ENCODE measurements around the gene PLA2G4F.
"Not testable (repeated sequence)": the region's sequence is repeated elsewhere in the genome, so short reads cannot be mapped to it uniquely, and the experiment has no call there.

Gene PLA2G4F

DNA sequence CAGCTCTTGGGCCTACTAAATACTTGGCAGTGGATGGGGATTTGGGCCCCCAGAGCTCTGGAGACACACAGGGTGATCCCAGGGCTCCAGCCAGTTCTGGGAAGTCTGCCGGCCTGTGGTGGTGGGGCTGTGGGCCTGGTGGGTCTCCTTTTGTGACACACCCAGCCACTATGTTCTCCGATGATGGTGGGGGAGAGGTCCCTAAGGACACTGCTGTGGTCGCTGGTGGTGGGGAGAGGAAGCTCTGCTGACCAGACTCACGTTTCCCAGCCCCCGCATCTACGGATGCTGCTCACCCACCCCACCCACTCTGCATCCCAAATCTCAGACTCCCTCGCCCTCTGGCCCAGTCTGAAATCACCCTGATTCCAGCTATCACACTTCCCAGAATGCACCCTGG lies 62.5 kb downstream of the PLA2G4F start:
- DNase-seq, result no peak

DNA sequence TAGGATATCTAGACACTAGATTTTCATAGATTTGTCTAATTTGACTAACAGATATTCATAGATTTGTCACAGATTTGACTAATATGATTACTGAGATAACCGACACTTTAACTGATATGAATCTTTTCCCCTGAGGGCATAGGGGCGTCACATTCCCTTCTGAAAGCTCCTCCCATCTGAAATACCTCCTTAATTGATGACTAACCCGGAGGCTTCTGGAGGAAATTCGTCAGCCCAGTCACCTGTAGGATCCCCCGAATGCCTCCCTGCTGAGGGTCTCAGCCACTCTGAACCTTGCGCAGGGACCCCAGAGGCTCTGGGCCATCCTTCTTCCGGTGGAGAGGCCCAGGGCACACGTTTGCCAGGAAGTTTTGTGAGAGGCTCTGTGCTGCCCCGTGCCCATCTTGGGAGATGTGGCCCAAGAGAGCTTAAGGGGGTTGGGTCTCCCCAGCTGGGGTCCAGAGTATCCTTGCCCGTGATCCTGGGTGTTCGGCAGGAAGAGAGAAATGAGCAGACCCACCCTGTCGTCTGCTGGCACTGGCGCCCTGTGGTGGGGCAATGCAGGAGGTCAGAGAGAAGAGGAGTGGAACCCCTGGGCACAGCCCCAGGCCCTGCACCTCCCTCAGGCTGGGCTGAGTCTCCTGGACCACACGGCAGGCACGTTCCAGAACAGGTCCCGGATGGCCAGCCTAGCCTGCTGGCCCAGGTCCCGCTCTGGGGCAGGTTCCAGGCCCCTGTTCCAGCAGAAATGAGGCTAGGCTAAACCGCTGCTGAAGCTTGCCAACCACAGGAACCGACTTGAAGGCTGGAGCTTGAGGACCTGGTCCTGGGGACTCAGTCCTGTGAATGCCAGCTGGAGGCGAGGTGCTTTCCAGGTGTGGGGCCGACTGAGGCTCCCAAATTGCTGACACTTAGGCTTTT lies 63.8 kb downstream of the PLA2G4F start:
- DNase-seq, result no peak

- DNase-seq, result not testable (repeated sequence)
Measured at GRCh38 chr15:42091753-42092397, 64.6 kb downstream of the PLA2G4F start.

- no peak for DNase-seq
Measured at GRCh38 chr15:42090781-42091180, 65.7 kb downstream of the PLA2G4F start.

DNA sequence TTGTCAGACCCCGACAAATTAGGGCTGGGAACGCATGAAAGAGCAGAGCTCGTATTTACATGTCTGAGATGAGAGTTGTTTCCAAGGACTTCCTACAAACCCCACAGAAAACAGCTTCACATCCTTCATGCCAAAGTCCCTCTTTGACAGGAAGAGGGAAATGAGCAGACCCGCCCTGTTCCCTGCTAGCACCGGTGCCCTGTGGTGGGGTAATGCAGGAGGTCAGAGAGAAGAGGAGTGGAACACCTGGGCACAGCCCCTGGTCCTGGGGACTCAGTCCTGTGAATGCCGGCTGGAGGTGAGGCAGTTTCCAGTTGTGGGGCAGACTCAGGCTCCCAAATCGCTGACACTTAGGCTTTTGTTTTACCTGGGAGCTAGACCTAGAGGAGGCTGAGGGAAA lies 66.1 kb downstream of the PLA2G4F start:
- no peak for DNase-seq

DNA sequence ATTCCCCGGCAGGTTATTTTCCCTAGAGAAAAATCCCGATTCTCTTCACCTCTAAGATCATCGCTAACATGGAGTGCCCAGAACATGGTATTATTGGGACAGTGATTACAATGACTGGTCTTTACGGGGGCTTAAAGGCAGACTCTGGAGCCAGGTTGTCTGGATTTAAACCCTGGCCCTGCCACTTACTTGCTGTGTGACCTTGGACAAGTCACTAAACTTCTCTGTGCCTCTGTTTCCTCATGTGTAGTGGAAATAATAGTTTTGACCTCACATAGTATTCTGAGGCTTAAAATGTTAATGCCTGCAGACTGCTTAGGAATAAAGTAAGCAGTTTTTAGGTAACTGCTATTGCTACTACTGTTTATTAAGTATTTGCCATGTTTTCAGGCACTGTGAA lies 66.5 kb downstream of the PLA2G4F start:
- DNase-seq, result no peak

Data from fibroblast of skin of abdomen (primary cell).